KOPT-K1 (cell line): ENCODE data around the gene UQCRQ.
A peak's percentile ranks its signal among the peaks of the same experiment; 100 is the strongest.

Experiments
- H3K27ac ChIP-seq: fragments of 200-600 bp; sonication (generic); 2 replicates; pipeline ENCODE4 v1.5.1; 2016; ENCODE audit warnings: antibody characterized with exemption, mild to moderate bottlenecking, low read depth, low read length; ENCODE audit not compliant: poor library complexity, severe bottlenecking
- H3K36me3 ChIP-seq: fragments of 200-600 bp; sonication (generic); 2 replicates; pipeline ENCODE4 v1.5.1; 2017; ENCODE audit warnings: antibody characterized with exemption, mild to moderate bottlenecking, low read length, moderate library complexity; ENCODE audit not compliant: insufficient read depth
- H3K9me3 ChIP-seq: fragments of 200-600 bp; sonication (generic); 2 replicates; pipeline ENCODE4 v1.5.1; 2017; ENCODE audit warnings: antibody characterized with exemption, low read length, mild to moderate bottlenecking; ENCODE audit not compliant: insufficient read depth, poor library complexity, severe bottlenecking

UQCRQ gene

DNA sequence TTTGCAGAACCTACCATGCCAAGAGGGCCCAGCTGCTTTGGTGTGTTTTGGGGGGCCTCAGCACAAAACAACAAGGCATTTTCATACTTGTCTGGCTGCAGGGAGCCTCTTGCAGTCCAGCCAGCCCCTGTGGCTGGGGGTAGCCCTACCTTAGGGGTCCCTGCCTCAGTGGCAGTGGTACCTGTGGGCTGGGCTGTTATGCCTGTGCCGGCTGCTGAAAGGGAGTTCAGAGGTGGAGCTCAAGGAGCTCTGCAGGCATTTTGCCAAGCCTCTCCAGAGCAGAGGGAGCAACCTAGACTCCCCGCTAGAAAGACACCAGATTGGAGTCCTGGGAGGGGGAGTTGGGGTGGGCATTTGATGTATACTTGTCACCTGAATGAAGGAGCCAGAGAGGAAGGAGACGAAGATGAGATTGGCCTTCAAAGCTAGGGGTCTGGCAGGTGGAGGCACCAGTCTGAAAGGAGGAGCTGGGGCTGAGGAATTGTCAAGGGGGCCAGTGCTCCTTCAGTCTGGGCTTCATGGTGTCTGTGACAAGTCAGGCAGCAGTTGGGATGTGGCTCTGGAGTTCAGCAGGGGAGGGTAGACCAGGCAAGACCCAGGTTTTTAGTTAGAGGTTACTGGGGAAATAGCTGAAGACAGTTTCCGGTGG, 37.5 kb upstream of the UQCRQ start:
- no peaks in the 10 kb centered on the region for H3K36me3 ChIP-seq
- no peak overlapping the region for H3K27ac ChIP-seq
- no peaks in the 10 kb centered on the region for H3K9me3 ChIP-seq

DNA sequence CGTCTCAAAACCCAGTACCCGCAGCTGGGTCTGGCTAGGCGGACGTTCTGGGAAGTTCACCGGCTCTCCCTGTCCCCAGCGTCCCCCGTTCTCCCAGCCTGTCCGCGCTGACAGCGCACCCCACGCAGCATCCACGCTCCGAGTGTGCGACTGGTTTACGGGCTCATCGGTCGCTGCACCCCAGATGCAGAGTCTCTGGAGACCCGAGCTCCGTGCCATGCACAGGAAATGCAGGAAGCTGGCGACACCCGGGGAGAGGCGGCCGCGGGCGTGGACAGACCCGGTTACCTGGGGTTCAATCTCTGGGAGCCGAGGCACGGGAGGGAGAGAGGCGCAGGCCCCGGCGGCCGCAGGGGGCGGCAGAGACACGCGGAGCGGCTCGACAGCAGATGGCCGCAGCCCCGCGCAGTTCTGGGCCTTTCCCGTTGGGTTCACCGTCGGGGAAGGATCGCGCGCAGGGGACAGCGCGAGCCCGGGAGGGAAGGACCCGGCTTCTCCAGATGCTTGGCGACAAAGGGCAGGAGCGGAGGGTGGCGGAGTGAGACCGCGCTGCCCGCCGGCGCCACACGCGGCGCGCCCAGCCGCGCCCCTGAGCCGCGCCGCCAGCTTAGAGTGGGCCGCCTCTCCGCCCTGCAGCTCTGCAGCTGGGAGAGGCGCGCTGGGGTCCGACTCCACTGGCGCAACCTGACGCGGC, 36.6 kb upstream of the UQCRQ start:
- Histone ChIP-seq H3K36me3 (no peaks in the 10 kb centered on the region), H3K27ac (peak overlapping the region; percentile 31), H3K9me3 (no peaks in the 10 kb centered on the region)

DNA sequence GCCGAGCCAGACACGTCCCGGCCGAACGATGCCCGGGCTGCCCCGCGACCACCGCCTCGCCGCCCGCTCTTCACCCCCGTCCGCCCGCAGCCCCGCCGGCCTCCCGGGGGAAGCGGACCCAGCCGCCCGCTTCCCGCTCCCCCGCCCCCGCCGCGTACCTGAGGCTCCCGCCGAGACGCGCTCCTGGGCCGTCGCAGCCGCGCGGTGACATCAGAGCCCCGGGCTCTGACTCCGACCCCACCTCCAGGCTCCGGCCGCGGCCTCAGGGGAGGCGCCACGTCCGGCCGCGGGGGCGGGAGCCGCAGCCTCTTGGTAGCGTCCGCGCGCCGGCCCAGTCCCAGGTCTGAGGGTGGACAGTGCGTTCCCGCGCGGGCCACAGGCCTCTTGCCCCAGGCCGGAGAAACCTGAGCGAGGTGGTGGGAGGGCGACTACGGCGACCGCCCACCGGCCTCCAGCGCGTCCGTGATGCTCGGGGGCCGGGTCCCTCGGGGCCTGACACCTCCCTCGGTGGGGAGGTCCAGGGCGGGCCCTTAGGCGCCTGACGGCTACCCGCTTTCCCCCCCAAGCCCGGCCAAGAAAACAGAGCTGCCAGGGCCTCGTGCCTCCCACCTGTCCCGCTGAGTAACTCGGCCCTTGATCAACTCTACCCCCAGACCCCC, 35.9 kb upstream of the UQCRQ start, which contains the start of gene SHROOM1:
Gene SHROOM1 (minus strand): TSS at position 212 of the 659 bp plus-strand sequence. CDS start 4,507 bp downstream, outside the sequence.
- H3K27ac ChIP-seq = peak within 1 kb of the TSS; percentile 31
- no peaks in the 10 kb centered on the region for H3K36me3 ChIP-seq
- H3K9me3 ChIP-seq = no peaks in the 10 kb centered on the region

DNA sequence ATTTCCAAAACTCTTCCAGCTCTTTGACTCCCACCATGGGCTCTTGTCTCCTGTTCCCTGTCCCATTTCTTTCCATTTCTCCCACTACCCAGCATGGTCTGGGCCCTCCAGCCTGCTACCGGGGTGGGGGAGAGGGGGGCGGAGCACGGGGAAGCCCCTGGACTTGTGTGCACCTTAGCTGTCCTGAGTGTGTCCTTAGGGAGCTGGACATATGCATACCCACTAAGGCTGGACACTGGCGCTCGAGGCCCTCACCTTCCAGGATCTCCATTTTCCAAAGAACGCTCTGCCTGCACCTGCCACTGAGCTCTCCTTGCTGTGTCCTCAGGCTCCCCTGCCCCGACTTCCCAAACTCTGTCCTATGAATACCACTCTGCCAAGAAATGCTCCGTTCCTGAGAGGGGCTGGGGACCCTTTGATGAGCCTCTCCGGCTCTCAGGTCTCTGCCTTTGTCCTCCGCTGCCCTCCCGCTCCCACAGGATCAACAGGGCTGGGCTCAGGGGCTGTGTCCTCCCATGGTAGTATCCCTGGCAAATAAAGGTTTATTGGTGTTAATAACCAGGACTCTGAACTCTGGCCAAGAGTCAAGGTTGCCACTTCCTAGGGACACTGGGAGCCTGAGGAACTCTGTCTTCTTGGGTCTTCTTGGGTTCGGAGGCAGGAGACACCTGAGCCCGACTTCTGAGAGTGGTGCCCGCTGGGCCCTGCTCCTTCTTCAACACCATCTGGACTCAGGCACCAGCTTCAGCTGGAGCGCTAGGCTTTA, 35.2 kb upstream of the UQCRQ start:
- Histone ChIP-seq H3K27ac (no peak overlapping the region), H3K36me3 (no peaks in the 10 kb centered on the region), H3K9me3 (no peaks in the 10 kb centered on the region)

DNA sequence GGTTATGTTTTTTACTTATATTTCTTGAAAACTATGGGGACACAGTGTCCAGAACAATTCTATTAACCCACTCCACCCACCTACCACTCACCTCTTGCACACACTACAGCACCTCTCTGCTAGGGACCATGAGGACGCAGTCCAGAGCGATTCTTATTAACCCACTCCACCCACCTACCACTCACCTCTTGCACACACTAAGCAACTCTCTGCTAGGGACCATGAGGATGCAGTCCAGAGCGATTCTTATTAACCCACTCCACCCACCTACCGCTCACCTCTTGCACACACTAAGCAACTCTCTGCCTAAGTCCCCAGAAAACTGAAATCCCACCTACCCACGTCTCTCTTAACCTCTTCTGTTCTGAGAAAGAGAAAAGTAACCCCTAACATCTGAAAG, 33.8 kb upstream of the UQCRQ start:
- Histone ChIP-seq H3K27ac (no peak overlapping the region), H3K9me3 (no peaks in the 10 kb centered on the region), H3K36me3 (no peaks in the 10 kb centered on the region)

DNA sequence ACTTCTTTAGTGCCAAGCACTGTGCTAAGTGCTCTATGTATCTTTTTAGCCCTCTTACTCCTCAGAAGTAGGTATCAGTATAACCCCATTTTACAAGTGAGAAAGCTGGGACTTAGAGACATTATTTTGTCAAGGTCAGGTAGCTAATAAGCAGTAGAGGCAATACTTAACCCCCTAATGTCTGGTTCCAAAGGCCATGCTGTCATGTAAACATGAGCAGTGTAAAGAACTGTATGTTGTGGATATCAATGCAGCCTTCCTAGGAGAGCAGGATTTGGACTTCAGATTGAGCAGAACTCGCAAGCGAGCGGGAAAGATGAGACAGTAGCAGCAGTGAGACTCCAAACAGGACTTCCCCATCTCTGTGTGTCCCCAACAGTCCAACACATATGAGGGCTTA, 32.4 kb upstream of the UQCRQ start:
- H3K36me3 ChIP-seq = no peaks in the 10 kb centered on the region
- H3K27ac ChIP-seq = no peak overlapping the region
- H3K9me3 ChIP-seq = no peaks in the 10 kb centered on the region

DNA sequence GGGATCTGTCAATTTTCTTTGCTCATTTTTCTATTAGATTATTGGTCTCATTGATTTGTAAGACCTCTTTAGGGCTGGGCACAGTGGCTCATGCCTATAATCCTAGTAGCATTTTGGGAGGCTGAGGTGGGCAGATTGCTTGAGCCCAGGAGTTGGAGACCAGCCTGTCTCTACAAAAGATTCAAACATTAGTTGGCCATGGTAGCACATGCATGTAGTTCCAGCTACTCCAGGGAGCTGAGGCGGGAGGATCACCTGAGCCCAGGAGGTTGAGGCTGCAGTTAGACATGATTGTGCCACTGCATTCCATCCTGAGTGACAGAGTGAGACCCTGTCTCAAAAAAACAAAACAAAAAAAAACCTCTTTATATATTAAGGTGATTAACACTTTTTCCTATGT, 29.6 kb upstream of the UQCRQ start:
- H3K9me3 ChIP-seq = no peaks in the 10 kb centered on the region
- no peaks in the 10 kb centered on the region for H3K36me3 ChIP-seq
- no peak overlapping the region for H3K27ac ChIP-seq

DNA sequence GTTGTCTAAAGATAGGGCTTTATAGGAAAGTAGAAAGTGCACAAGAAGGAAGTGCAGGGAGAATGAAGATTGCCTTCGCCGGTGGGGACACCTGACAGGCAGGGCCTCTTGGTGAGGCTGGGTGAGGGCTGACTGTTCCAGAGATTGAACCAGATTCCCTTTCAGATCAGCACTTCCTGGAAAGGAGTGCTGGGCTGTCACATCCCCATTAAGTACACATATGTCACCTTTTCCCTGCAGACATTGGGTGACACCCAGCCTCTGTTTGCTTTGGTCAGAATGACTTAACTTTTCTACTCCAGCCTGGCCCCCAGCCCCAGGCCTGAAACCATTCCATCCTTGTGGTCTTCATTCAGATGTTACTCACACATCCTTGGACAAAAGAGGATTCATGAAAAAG, 28.6 kb upstream of the UQCRQ start:
- H3K27ac ChIP-seq = no peak overlapping the region
- no peaks in the 10 kb centered on the region for H3K9me3 ChIP-seq
- no peaks in the 10 kb centered on the region for H3K36me3 ChIP-seq

DNA sequence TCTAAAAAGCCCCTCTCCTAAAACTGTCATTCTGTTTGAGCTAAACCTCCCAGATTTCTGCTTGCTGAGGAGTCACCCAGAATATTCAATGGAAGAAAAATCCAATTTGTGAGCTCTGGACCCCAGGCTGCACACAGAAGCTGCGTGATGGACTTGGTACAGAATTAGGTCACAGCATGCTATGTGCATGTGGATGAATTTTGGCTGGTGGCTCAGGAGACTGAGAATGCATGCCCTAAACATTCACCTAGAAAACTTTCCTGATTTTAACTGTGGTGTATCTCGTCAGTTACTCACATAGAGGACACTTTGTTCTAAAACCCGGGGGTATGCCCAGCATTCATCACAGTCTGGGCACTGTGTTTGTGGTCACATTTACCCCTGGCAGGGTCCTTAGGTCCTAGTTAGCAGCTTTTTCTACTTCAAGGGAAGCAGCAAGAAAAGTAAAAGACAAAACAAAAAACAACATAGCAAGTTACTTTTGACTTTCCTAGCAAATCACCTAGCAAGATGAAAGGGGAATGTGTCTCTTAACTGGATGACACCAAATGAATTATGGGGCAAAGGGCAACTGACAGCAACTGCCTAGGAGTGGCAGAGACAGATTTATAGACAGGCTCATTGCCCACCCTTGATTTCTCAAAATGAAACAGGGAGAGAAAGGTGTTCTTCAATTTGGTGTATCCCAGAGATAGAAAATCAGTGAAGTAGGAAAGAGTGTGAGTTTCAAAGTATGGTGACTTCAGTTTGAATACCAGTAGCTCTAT, 27.7 kb upstream of the UQCRQ start:
- H3K9me3 ChIP-seq = no peaks in the 10 kb centered on the region
- no peak overlapping the region for H3K27ac ChIP-seq

DNA sequence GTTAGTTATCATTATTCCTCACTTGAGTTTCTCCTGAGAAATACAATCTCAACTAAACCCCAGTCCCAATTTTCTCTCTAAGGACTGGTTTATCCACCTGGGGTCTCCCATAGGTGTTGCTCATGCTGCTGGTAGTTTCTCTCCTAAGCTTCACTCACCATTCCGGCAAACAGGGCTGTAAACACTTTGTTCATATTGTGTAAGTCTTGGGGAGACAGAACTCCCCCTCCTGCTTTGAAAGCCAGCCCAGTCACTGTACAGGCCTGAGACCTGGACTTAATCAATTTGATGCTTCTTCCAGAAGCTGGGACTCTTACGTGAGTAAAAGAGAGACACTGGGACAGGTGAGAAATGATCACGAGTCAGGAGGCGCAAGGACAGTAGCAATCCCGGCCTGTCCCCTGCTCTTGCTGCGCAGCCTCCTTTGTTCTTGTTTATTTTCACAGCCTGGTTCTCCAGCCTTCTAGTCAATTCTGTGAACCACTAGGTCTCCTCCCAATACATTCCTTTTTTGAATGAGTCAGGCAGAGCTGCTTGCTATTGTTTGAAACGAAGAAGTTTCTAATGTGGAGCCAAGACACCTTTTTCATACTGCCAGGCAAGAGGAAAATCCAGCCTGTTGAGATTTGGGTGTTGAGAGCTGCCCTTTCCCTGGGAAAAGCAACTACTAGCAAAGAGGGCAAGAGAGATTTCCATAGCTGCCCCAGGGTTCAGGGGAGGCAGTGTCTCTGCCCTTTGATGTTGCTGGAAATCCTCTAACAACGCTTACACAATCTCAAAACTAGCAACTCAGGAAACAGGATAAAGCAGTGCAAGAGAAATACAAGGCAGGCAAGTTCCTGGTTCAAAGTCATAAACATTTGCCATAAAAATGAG, 26.8 kb upstream of the UQCRQ start:
- Histone ChIP-seq H3K9me3 (no peaks in the 10 kb centered on the region), H3K27ac (no peak overlapping the region), H3K36me3 (no peaks in the 10 kb centered on the region)

More for the DNA sequence above, 27.7 kb upstream of the UQCRQ start:
- no peaks in the 10 kb centered on the region for H3K36me3 ChIP-seq

DNA sequence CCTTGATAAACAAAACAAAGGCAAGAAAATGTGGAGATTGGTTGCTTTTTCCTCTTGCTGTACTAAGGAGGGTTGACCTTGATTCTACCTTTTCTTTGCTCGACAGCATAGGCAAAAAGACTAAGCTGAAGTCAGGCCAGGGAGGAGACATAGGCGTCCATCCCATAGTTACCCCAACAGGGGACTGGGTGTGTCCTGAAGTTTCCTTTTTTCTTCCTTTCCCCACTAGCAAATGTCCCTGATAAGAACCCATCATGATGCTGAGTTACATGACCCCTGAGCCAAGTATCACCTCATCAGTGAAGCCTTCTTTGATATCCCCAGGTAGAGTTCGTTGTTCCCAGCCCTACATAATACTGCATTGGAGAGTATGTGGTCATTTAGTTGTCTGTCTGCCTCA, 26.1 kb upstream of the UQCRQ start:
- no peaks in the 10 kb centered on the region for H3K36me3 ChIP-seq
- H3K9me3 ChIP-seq = no peaks in the 10 kb centered on the region
- no peak overlapping the region for H3K27ac ChIP-seq

DNA sequence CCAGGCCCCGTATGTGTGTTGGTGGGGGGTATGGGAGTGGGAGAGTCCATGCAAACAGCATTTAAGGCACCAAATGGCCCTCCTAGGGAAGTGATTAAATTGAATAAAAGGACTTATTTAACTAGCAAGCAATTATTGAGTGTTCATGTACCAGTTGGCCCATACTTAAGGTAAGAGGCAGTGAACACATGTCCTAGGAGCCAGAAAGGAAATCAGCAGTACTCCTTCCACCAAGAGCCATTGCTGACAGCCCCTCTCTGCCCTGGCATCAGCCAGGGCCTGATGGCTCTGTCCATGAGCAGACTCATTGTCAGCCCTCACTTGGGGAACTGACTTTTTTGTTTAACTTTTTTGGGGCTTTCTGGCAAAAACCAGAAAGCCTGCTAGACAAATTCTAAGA, 25.5 kb upstream of the UQCRQ start:
- Histone ChIP-seq H3K36me3 (no peaks in the 10 kb centered on the region), H3K9me3 (no peaks in the 10 kb centered on the region), H3K27ac (no peak overlapping the region)

DNA sequence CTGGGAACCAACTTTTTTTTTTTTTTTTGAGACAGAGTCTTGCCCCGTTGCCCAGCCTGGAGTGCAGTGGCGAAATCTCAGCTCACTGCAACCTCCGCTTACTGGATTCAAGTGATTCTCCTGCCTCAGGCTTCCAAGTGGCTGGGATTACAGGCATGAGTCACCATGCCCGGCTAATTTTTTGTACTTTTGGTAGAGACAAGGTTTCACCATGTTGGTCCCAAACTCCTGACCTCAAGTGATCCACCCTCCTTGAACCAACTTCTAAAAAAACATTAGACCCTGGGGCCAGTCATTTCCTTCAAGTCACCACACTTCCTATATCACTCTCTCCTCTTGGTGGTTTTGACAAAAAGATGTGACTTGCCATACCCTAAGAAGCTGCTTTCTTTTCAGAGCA, 25.1 kb upstream of the UQCRQ start:
- H3K36me3 ChIP-seq = no peaks in the 10 kb centered on the region

DNA sequence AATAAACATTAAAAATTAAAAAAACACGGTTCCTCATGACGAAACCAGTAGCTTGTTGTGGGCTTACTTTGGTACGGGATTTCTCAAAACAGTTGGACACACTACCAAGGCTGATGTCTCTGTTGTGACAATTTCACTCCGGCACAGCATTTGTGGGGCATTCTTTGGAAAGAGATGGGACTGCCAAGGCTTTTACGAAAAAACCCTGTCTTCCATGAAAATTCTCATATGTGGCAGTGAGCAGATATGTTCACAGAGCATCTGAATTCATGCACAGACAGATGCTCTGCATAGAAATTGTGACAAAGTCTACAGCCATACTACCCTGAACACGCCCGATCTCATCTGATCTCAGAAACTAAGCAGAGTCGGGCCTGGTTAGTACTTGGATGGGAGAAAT, 18.2 kb upstream of the UQCRQ start:
- no peaks in the 10 kb centered on the region for H3K36me3 ChIP-seq
- H3K27ac ChIP-seq = no peak overlapping the region
- H3K9me3 ChIP-seq = no peaks in the 10 kb centered on the region

More for the DNA sequence above, 25.1 kb upstream of the UQCRQ start:
- H3K9me3 ChIP-seq = no peaks in the 10 kb centered on the region
- no peak overlapping the region for H3K27ac ChIP-seq
